Muscle of arm (tissue), 12 donors: ENCODE data around the gene DHRS9. TPM values are rescaled to one million over a fixed set of nuclear protein-coding genes. Genes with fewer than 3 reads are reported as not detected.

Experiments used
- DNase-seq: peaks from one replicate; pipeline ENCODE4 v3.0.0-alpha.2; 2013
- polyA plus RNA-seq, 12 donors: library from polyadenylated mRNA; unstranded; fragments of 120-200 nt; gene quantifications; one replicate each; pipeline ENCODE4 v1.2.1, GENCODE V29; 2013; ENCODE audit not compliant: insufficient read length in 12 of 12

The DHRS9 gene
- polyA plus RNA-seq, 12 donors = 0.16 to 0.99 (median 0.62) TPM; not detected in 3

DNA sequence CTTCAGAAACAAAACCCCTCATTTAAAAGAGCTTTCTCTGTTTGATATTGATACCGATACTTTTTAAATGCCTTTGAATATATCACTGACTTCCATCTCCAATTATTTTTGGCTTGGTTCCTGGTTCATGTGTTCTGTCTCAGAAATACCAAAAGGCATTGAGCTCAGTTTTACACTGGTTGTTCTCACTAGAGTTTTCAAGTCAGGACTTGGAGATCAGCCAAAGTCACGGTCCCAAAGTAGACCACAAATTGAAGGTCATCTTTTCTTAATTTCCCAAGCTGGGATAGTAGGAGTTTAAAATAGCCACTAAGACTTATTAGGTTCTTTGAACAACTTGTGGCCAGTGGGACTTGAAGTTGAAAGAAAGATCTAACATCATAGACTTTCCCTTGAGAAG is 24.2 kb downstream of the DHRS9 start:
- no peak for DNase-seq

DNA sequence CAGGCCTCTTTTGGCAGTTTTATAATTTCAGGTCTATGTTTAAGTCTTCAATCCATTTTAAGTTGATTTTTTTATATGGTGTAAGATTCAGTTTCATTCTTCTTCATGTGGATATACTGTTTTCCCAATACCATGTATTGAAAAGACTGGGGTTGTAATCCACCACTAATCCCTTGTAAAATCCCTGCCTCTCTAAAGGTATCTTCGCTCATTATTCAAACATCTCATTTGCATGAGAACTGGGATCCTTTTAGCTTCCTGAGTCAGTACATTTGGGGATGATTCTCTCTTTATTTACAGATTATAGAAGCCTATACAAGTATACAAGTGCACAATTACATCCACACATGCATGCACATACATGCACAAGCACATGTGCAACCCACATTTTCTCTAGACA is 25.3 kb downstream of the DHRS9 start:
- DNase-seq = no peak

DNA sequence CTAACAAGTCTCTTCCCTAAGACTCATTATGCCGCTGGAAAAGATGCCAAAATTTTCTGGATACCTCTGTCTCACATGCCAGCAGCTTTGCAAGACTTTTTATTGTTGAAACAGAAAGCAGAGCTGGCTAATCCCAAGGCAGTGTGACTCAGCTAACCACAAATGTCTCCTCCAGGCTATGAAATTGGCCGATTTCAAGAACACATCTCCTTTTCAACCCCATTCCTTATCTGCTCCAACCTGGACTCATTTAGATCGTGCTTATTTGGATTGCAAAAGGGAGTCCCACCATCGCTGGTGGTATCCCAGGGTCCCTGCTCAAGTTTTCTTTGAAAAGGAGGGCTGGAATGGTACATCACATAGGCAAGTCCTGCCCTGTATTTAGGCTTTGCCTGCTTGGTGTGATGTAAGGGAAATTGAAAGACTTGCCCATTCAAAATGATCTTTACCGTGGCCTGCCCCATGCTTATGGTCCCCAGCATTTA is 26.3 kb downstream of the DHRS9 start:
- no peak for DNase-seq

DNA sequence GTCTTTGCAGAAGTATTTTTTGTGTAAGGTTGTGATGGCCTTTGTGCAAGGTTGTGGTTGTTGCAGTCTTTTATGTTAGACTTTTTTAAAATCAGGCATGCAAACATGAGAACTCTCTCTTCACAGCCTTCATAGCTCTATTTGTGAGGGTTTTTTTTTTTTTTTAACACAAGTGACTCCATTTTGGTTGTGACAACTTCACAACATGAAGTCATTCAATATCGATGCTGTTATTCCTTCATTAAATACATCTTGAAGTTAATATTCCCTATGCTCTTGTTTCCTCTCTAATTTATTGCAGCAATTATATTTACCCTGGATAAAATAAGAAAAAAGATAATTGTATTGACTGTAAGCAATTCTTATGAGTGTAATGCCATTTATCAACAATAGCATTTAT is 35.5 kb downstream of the DHRS9 start:
- DNase-seq = no peak

DNA sequence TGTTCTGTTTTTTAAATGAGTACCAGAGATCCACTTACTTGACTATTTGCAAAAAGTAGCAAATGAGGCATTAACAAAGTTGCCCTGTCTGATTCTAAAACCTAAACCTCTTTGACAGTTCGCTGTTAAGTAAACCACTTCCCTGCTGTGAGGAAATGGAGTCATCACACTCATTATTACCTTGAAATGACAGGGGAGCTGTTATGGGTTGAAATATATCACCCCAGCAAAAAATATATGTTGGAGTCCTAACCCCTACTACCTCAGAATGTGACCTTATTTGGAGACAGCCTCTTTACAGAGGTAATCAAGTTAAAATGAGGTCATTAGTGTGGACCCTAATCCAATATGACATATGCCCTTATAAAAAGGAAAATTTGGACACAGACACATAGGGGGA is 36.1 kb downstream of the DHRS9 start:
- no peak for DNase-seq

DNA sequence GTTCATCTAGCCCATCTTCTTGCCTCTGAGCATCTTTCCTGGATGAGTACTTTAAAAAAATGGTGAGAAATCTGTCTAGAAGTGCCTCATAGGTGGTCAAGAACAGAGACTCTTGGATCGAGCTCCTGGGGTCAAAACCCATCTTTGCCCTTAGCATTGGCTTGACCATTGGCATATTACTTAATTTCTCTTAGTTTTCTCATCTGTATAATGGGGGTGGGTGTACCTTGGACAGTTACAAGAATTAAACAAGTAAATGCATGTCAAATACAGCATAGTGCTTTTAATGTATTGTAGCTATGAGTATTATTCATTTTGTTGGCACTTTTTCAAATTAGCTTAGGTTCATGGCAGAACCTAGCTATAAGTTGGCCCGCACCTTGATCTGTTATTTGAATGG is 36.8 kb downstream of the DHRS9 start:
- DNase-seq = no peak

DNA sequence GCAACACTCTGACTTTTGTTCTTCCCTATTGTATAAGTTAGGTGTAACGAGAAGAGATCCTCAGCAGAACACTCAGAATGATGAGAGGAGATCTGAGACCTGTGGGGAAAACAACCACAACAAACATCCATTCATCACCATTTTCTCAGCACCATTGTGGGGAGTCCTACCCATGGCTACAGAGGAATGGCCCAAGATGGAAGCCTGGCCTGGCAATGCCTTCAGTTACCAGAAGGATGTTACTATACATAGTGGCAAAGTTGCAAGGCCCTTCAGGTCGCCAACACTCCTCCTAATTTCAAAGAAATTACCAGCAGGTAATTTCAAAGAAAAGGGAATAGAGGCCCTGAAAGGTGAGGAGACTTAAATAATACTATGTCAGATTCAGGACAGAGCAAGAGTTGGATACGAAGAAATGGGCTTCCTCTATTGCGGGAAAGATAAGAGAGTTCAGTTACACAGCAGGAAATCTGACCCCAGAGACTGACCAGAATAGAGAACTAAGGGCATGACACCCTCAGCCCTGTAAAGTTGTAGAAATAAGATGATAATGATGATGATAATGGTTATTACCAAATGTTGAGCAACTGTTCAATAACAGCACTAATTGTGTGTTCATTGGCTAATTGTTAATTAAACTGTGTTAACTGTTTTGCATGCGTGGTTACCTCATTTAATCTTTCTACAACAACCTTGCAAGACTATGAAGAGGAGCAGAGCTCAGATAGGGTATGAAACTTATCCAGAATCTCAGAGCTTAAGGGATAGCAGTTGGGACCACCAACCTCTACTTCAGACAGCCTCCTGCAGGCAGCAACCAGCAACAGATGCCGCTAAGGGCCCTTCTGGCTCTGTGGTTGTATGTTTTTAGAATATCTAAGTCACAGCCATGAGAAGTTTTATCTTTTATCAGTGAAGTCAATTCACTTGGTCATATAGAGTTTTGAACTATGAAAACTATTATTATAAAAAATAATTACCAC is 37.5 kb downstream of the DHRS9 start:
- no peak for DNase-seq

DNA sequence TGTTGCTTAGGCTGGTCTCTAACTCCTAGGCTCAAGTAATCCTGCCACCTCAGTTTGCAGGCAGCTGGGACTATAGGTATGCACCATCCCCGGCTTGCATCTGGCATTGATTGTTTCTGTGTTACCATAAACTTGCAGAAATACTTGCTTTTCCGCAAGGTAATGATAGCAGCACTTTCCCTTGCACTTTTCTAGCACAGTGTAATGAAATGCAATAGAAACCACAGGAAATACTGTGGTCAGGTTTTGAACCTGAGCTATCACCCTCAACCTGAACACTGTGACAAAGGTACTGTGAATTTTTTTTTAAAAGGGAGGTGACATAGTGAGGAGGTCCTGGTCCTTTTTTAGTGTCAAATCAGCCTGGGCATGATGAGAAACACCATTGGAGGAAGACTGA is 38.3 kb downstream of the DHRS9 start:
- no peak for DNase-seq

DNA sequence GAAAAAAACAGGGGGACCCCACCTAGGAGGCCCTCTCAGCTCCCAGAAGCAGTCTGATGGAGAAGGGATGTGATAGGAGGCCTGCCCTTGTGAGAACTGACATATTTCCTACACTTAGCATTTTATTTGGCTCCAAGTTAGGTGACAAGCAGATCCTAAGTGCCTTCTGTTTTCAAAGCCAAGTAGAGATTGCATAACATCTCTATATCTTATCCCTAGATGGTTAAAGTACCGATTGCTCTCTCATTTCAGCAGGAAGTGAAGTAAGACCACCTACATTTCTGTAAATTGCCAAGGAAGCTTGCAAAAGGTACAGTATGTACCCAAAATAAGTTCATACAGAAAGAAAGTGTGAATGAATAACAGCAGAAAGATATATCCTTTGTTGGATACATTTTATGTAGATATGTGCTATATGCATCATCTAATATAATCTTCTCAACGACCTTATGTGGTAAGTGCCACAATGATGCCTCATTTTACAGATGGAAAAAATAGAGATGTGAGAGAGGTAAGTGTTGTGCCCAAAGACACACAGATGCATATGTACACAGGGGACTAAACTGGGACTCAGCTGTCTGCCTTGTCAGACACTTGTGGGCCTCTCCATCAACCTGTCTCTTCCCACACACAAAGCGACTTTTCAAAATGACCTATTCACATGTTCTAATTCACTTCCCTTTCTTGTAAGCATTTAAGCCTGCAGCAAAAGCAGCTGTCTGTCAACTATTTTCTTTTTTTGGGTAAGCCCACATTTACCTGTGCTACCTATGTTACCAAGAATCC is 38.9 kb downstream of the DHRS9 start:
- no peak for DNase-seq

DNA sequence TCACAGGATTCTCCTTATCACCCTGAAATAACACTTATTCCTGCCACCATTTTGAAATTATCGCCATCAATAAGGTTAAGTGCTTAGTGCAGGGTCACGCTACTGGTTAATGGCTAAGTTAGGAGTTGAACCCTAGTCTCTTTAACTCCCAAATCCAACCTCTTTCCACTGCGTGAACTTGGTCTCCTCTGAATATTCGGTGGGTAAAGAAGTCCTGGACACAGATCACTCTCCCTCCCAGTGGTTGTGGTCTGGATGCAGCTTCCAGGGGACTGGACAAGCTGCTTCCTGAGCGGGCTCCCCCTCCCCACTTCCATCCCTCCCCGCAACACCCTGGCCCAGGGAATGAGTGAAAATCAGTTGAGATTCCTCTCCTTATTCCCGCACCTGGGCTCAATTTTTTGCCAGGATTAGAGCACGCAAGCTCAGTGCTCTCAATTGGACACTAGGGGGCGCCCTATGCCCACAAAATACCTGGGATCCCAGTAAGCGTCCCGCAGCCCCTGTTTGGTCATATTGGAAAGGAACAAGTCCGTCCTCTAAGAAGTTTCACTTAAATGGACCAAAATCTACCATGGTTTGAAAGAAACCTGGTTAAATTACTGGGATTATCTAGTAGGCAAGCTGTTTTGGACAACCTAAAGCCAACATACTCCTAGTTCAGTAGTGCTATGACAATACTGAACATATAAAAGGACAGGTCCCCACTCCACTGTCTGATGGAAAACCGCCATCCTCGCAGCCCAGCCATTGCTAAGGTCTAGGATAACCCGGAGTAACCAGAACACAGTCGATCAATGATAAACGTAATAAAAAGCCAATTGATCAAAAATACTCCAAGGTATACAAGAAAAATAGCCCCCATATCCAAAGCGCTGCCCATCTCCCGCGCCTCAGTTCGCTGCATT is 40.4 kb downstream of the DHRS9 start:
- DNase-seq = peak; percentile 76

DNA sequence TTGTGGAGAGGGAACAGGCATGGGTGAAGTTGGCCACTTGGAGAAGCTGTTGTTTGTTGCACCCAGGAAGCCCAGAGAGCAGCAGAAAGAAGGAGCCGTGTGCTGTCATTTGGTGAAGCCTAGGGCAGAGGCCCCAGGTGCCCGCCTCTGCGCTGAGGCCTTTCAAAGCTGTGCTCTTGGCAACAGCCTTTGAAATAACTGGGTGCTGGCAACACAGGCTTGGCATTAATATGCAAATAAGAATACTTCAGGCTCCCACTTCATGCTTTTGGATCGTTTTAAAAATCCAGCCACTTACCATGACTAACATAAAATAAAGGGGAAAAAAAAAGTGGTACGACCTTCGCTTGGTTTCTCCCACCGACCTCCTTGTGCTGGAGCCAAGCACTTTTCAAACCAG is 41.1 kb downstream of the DHRS9 start:
- no peak for DNase-seq

DNA sequence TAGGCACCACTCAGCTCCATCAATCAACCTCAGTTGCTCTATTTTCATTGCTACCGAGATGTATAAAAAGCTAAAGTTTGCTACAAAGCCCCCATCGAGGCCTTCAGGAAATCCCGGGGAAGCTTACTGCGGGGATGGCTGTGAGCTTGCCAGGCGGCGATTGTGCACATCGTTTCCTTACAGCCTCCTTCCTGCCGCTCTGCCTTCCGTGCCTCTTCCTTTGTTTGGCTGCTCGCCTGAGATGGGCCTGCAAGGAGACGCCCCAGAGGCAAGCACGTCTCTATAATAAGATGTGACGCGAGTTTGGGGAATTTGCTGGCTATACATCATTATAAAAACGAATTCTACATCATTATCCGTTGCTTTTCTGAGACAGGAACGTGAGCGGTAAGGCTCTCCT is 41.6 kb downstream of the DHRS9 start:
- no peak for DNase-seq

DNA sequence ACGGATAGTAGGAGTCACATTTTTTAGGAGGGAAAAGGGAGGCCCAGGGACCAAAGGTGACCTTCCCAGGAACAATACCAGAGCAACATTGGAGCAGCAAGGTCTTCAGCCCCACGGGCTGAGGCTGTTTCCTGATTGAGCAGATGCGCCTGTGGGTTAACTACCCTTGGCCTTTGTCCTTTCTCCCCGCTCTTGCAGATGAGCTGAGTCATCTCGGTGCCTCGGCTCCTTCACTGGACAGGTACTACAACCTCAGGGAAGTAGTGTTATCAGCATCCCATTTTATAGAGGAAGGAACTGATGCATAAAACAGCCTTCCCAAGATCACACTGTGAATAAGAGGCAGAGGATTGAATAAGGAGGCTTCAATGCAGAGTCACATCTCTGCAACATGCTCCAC is 43.5 kb downstream of the DHRS9 start:
- DNase-seq = no peak

DNA sequence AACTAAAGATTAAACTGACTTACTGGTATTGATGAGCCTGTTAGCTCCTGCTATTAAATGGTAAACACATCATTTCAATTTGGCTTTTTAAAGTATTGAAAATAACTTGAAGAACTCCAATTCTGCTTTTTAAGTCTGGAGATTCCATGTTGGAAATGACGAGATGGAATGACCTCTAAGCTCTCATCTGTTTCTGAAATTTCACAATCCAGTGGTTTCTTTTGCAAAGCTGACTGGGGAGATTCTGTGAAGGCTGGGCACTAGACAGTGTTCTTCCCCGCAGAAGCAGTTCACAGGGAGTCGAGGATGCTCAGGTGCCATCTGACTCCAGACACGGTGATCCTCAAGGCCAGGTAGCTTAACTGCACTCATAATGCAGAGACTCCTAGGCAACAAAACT is 44.7 kb downstream of the DHRS9 start:
- DNase-seq = no peak

DNA sequence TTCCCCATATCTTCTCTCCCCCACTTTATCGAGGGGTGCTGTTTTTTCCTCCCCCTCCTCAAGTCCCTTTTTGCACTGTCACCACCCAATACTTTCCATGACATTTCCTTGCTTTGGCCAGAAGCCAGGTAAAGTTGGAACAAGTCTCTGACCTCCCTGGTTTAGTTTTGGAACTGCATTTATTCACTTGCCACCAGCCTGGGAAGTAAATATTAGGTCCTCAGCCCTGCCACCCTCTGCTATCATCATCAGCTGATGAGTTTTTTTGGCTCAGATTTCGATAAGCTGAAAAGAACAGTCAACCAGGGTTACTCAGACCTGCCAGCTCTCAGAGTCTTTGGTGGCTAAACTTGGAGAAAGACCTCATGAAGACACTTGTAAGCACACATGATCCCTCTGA is 47.0 kb downstream of the DHRS9 start:
- no peak for DNase-seq

DNA sequence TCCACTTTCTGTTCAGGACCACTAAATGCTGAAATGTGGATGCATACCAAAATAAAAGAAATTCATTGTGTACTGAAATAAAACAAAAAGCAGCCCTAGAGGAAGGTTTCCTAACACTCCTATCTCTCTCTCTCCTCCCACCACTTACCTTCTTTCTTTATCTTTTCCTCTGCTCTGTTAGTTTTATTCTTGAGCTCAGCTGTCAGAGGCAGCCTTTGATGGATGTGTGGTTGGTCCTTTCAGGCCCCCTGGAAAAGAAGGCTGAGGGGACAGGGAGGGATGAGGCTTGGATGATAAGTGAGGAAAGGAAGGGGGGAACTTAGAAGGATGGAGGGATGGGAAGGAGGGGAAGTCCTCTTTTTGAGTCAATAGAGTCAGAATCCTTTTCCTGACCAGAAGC is 47.6 kb downstream of the DHRS9 start:
- no peak for DNase-seq

DNA sequence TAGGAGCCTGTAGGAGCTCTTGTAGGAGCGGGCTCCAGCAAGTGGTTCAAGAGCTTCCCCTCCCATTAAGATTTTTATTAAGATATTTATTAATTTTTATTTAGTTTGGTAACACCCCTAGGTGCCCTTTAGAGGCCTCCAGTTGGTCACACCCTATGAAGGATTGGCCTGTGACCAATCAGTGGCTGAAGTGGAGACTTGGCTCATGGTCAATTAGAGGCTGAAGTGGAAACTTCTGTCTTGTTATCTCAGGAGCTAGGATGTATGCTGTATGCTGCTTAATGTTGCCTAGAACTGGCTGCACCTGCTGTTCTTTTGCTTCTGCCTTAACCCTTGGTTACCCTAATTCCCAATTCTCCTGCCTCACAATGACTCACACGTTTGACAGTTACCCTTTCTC is 48.7 kb downstream of the DHRS9 start:
- DNase-seq = no peak

DNA sequence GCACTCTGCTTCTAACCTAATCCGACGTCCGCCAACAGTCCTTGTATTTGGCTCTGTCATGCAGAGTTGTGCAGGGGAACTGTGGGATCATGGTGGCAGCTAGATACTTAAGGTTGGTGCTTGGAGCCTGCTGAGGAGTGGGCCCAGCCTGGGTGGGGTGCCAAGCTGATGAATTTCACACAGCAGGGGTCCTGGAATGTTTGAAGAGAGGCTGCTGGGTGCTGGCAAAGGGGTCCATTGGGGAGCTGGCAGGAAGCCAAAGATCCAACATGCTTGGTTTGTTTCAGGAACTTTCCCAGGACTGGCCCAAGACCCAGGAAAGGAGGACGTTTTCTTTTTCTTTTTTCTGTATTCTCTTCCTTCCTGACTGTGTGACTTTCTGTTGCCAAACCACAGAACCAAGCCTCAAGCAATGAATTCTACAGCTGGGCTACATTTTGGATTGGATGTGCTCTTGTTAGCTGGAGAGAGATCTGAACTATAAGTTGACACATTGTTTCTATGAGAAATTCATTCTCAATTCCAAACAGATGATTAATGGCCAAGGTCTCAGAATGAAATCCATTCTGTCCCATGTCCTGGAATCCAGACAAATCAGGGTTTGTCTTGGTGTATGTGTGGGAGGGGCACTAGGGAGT is 49.9 kb downstream of the DHRS9 start:
- no peak for DNase-seq

DNA sequence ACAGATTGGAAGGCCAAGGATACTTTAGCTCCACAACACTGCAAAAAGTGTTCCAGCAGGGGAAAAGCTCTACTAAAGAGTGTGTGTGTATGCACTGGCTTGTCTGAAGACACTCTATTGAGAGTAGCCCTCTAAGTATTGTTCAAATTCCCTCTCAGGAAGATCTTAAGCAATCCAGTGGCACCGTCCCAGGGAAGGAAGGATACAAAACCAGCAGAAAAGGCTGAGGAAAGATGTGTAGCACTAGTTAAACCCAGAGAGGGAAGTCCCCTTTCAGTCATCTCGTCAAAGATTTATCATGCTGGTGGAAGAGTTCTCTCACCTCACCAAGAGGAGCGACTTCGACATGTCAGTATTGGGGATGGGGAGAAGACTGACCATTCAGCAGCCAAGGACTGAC is 50.5 kb downstream of the DHRS9 start:
- no peak for DNase-seq

DNA sequence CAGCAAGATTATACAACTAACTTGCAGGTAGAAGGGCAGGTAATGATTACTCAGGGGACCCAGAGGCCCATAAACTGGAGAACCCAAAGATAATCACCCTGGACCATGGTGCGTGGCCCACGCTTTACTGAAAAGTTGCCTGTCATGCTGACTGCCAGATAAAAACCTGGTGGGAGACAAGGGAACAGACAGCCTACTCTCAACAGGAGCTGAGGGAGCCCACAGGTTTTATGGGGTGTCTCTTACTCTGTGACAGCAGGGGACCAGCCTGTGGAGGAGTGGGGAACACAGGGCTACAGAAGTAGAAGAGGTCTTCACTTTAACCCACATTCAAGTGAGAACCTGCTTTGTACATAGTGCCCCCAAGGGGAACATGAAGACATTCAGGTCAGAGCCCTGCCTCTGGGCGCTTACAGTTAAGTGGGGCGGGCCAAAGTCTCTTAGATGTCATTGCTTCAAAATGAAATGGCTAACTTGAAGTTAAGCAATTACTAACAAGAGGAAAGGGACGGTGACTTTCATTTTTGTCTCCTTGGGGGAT is 60.4 kb downstream of the DHRS9 start:
- no peak for DNase-seq
